T47D (cell line): ENCODE results near the gene CDH8.
"Not testable (repeated sequence)": the region's sequence is repeated elsewhere in the genome, so short reads cannot be mapped to it uniquely, and the experiment has no call there.

ENCODE experiments used
- DNase-seq, 2 experiments: peaks; one replicate each; pipeline versions ENCODE4 v3.0.0 to v3.0.0-alpha.2; 2011 to 2012; ENCODE audit warnings: low read depth in 1 of 2, low spot score in 1 of 2
- JUND ChIP-seq: IDR thresholded peaks from 2 replicates; pipeline ENCODE4 v1.6.1; 2012; ENCODE audit warnings: low read depth
- in situ Hi-C: cut with HindIII; loops from 2 replicates; pipeline ENCODE4 v1.10.0; 2016; ENCODE audit warnings: low sequenced_read_pairs, low pct_unique_long_range_greater_than_20kb

The CDH8 gene

DNA sequence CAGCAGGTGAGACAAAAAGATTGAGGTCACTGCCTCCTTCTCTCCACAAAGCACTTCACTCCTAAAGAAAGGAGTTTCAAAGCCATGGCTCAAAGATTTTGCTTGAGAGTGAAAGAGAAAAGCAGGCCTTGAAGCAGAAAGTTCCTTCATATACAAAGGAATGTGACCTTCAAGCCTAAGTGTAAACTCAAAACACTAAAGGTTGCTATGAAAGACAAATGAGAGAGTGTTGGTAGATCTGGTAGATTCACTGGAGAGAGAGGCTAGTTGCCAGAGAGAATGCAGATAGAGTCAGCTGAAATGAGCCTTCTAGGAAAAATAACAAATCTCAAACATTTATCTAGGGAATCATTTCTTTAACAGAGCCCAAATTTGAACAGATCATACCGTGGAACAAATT lies 305.2 kb downstream of the CDH8 start:
- no peak for TF ChIP-seq JUND
- peak in 1 of 2 experiments; percentile 3 for DNase-seq
- in situ Hi-C loops = no loop called here

DNA sequence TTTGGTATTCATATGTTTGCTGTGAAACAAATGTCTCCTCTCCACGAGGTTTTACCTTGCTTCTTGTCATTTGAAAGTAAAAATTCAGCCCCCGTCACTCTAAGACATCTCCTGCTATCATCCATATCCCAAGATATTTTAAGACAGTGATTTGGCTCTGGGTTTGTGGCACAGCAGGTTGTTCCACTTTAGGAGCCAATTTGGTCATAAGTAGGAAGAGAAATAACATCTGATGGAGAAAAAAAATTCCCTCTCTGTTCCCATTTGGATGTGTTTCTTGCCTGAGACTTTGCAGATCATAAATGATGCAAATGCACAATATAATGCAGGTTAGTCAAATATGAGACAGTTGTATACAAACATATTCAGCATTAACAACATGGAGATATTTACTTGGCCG lies 309.5 kb downstream of the CDH8 start:
- DNase-seq = no peak
- in situ Hi-C loops = no loop called here
- TF ChIP-seq JUND = no peak

DNA sequence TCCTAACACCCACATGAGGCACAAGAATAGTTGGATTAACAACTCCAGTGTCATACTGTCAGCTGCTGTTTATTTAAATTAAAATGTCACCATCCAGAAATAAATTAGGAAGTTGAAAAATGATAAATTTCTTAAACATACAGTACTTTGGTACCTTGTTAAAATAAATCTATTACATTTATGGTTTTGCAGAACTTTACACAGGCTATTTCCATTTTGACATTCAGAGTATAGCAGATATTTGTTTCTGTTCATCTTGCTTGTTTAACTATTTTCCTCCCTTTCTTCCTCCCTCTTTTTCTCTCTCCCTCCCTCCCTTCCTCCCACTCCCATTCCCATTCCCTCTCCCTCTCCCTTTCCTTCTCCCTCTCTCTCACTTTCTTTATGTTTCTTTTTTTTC lies 310.1 kb downstream of the CDH8 start:
- TF ChIP-seq JUND = no peak
- in situ Hi-C loops = no loop called here
- DNase-seq = no peak

DNA sequence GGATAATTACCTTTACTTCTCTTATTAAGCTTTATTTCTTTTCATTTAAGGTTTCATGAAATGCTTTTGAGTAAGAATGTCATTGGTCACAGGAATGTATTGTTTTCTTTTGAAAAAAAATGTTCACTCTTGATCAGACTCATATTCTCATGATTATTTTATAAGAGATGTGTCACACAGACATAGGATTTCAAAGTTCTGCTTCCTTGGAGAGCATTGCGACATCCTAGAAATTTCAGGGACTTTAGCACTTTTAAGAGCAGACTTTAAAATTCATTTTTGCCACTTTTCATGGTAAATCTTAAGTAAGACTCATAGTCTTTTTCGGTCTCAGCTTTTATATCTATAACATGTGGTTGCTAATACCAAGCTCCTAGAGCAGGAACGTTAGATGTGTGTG lies 314.7 kb downstream of the CDH8 start:
- DNase-seq = no peak
- TF ChIP-seq JUND = no peak
- in situ Hi-C loops = no loop called here

DNA sequence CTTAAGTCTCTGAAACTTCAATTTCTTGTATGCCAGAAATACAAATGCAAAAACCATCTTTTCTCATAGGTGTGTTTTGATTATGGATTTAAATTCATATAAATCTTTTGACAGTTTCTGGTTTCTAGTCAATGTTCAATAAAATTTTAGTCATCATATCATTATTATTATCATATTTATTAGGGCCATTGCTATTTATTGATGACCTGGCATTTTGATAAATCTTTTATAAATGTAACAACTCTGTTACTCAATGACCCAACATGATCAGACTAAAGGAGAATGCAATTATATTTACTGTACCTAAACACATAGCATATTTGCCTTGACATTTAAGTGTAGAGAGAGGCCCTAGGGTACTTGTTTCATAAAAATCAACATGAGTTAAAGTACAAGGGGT lies 320.8 kb downstream of the CDH8 start:
- in situ Hi-C loops = no loop called here
- no peak for DNase-seq
- TF ChIP-seq JUND = no peak

DNA sequence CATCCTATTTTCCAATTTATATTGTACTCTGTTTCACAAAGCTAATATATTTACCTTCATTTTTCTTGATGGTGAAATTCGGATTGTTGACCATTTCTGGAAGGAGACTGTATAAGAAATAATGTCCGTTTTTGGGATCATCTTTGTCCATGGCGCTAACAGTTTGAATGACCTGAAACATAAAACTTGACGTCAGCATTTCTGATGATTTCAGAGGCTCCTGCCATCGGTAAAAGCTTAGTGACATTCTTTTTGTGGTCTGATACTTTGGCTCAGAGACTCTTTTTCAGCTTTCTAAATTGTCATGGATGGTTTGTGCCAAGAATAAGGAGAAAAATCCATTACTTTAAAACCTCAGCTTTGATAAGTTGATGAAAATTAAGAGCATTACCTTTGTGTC lies 322.5 kb downstream of the CDH8 start:
- DNase-seq = no peak
- TF ChIP-seq JUND = no peak
- in situ Hi-C loops = no loop called here

DNA sequence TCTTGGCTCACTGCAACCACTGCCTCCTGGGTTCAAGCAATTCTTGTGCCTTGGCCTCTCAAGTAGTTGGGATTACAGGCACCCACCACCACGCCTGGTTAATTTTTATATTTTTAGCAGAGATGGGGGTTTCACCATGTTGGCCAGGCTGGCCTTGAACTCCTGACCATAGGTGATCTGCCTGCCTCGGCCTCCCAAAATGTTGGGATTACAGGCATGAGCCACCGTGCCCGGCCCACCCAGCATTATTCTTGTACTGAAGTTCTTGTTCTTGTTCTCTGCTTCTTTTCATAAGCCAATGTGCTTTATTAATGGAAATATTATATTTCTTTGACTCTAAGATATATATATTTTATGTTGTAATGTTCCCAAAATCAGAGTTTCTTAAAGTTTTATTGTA lies 336.6 kb downstream of the CDH8 start:
- in situ Hi-C loops, DNase-seq: not testable (repeated sequence)

DNA sequence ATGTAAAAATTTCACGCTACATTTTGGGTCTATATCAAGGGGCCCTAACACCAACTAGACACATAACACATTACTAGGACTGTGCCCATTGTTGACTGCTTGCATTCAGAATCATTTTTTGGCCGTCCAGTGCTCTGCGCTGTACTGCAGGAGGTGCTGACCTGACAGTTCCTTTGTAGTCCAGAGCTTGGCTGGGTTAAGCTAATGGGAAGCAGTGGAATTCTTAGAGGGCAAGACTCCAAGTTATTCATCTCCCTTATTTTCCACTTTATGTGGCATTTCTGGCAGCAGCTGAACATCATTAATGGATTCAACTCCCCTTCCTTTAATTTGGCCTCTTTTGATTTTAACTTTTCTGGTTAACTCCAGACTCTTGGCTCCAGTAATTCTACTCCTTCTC lies 351.7 kb downstream of the CDH8 start:
- no peak for TF ChIP-seq JUND
- no peak for DNase-seq
- in situ Hi-C loops = no loop called here

DNA sequence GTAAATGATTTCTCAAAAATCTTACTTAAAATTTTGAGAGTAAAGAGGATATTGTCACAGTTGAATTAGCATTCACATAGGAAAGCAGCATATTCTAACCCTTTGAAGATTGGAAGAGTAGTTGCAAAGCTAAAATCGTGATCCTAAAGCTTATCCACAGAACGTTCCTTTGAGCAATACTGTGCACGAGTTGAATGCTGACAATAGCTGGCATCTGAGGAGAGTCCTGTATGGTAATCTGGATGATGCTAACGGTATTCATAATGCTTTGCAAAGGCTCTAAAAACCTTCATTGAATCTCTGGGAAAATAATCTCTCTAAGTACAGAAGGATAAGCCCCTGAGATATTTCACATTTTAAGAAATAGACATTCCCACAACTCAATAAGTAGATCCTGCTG lies 354.6 kb downstream of the CDH8 start:
- no peak for DNase-seq
- no peak for TF ChIP-seq JUND
- in situ Hi-C loops = no loop called here

DNA sequence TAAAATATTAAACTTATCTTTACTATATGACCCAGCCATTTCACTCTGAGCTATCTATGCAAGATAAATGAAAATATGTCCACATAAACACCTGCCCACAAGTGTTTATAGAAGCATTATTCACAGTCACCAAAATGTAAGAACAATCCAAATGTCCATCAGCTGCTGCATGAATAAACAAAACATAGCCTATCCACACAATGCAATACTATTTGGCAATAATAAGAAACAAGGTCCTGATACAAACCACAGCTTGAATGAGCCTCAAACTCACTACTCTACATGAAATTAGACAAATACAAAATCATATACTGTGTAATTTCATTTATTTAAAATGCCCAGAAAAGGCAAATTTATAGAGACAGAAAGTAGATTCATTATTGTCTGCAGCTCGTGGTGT lies 355.1 kb downstream of the CDH8 start:
- DNase-seq = no peak
- no peak for TF ChIP-seq JUND
- in situ Hi-C loops = no loop called here

DNA sequence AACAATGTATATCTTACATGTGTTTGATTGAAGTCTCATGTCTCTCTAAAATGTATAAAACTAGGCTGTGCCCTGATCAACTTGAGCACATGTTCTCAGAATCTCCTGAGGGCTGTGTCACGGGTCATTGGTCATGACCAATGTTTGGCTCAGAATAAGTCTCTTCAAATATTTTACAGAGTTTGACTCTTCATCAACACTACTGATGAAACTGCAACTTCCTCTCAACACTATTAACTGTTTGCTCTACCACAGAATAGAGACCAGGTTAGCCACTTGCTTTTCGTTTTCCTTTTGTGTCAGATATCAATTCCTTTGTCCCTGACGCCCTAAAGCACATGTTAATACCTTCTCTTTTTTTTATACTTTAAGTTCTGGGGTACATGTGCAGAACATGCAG lies 358.1 kb downstream of the CDH8 start:
- no peak for TF ChIP-seq JUND
- in situ Hi-C loops = no loop called here
- no peak for DNase-seq

DNA sequence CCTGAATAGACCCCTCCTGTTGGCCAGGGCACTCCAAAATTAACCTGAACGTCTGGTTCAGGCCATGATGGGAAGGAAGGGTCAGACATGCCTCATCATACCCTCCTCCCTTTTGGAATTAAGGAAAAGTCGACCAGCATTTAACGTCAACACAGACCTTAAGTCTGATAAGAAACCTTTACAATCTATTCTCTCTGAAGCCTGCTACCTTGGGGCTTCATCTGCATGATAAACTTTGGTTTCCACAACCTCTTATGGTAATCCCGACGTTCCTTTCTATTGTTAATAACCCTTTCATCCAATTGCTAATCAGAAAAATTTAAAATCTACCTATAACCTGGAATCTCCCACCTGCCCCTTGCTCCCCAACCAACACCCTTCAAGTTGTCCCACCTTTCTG lies 358.5 kb downstream of the CDH8 start:
- no peak for DNase-seq
- in situ Hi-C loops = no loop called here
- TF ChIP-seq JUND = no peak

DNA sequence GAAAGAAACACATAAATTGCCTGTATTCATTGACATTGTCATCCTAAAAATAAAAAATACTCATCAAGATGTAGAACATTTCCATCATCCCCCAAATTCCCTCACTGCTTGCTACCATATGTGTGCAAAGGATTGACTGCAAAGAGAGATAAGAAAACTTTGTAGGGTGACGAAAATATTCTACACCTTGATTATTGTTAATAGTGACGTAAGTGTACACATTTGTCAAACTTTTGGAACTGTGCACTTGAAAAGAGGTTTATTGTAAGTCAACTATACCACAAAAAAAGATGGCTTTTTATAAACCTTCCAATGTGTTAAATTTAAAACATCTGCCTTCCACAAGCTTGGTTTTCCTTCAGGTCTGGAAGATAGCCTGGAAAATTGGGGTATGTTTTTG lies 359.5 kb downstream of the CDH8 start:
- no peak for TF ChIP-seq JUND
- DNase-seq = no peak
- in situ Hi-C loops = no loop called here

DNA sequence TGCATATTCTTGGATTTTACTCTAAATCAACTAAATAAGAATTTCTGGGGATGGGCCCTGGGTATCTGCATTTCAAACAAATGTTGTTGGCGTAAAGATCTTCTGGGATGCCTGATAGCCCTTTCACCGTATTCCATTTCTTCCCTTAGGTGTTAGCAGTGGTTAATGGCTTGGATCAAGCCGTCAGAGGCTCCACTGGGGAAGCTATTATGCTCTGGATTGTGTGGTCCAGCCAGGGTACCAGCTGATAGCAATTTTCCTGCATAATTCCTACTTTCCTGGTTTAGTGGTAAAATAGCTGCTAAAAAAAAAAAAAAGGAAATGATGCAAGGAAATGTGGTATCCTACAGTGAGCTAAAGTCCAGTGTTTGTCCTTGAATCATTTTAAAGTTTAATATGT lies 365.1 kb downstream of the CDH8 start:
- no peak for TF ChIP-seq JUND
- in situ Hi-C loops = no loop called here
- DNase-seq = no peak

DNA sequence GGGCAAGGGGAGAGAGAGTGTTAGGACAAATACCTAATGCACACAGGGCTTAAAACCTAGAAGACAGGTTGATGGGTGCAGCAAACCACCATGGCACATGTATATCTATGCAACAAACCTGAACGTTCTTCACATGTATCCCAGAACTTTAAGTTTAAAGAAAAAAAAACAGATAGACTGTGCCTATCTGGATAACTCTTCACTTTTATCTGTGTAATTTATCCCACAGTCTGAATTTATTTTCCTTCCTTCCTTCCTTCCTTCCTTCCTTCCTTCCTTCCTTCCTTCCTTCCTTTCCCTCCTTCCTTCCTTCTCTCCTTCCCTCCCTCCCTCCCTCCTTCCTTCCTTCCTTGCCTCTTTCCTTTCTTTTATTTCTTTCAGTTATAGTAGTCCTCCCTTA lies 370.7 kb downstream of the CDH8 start:
- in situ Hi-C loops = no loop called here
- no peak for TF ChIP-seq JUND
- DNase-seq = no peak
